ENCODE measurements around the gene ARFIP2. TPM values are rescaled to one million over a fixed set of nuclear protein-coding genes. Genes with fewer than 3 reads are reported as not detected.

ARFIP2 gene
- total RNA-seq, 1 donor from 2014 or later, result 36.4 TPM

DNA sequence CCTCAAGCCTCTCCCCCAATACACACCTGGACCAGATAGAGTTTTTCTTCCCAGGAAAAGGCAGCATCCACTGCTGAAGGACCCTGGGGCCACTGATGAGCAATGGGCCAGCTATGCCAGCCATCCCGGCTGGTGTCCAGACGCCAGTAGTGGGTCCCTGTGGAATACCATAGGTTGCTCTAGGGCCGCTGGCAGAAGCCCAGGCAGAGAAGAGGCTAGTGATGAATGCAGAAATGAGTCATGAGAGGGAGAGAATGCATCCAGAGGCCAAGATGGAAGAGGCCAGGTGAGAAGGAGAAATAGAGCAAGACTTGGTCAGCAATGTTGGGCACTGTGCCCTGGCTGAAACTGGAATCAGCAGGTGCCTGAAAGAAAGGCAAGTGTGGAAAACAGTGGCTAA lies 49.3 kb downstream of the ARFIP2 start:
- H3K27me3 ChIP-seq, result no peaks in the 10 kb centered on the region
- TF ChIP-seq, protein P1, sequence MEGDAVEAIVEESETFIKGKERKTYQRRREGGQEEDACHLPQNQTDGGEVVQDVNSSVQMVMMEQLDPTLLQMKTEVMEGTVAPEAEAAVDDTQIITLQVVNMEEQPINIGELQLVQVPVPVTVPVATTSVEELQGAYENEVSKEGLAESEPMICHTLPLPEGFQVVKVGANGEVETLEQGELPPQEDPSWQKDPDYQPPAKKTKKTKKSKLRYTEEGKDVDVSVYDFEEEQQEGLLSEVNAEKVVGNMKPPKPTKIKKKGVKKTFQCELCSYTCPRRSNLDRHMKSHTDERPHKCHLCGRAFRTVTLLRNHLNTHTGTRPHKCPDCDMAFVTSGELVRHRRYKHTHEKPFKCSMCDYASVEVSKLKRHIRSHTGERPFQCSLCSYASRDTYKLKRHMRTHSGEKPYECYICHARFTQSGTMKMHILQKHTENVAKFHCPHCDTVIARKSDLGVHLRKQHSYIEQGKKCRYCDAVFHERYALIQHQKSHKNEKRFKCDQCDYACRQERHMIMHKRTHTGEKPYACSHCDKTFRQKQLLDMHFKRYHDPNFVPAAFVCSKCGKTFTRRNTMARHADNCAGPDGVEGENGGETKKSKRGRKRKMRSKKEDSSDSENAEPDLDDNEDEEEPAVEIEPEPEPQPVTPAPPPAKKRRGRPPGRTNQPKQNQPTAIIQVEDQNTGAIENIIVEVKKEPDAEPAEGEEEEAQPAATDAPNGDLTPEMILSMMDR (IDR thresholded peaks at IDR 0.05), result no peak
- H3K9me3 ChIP-seq, result no peaks in the 10 kb centered on the region
- peak; percentile 61 for ATAC-seq
- H3K36me3 ChIP-seq, result no peaks in the 10 kb centered on the region
- H3K4me1 ChIP-seq, result no peaks in the 10 kb centered on the region
- intact Hi-C loops (cut with DNase I), result no loop called here
- H3K27ac ChIP-seq, result no peak overlapping the region
- H3K4me3 ChIP-seq, result no peak overlapping the region
- DNase-seq, result no peak

GRCh38 chr11:6427516-6427915 lies 53.6 kb downstream of the ARFIP2 start:
- TF ChIP-seq, protein P1 (IDR thresholded peaks at IDR 0.05), result no peak

More at GRCh38 chr11:6427516-6427915, 53.6 kb downstream of the ARFIP2 start:
- DNase-seq (no peak), ATAC-seq (no peak)
- intact Hi-C loops (cut with DNase I), result no loop called here
- H3K27me3 ChIP-seq, result no peaks in the 10 kb centered on the region
- H3K4me3 ChIP-seq, result no peak overlapping the region
- no peaks in the 10 kb centered on the region for H3K4me1 ChIP-seq
- no peaks in the 10 kb centered on the region for H3K9me3 ChIP-seq
- no peak overlapping the region for H3K27ac ChIP-seq
- no peaks in the 10 kb centered on the region for H3K36me3 ChIP-seq

Other genes starting within 250 kb of the ARFIP2 start
- gene FHIP1B, start 246.7 kb downstream of the ARFIP2 start, total RNA-seq, result 40.6 TPM
- not detected for gene CNGA4, start 242.2 kb downstream of the ARFIP2 start, total RNA-seq
- not detected for gene CCKBR, start 221.5 kb downstream of the ARFIP2 start, total RNA-seq
- 48.8 TPM for gene CAVIN3, start 160.8 kb downstream of the ARFIP2 start, total RNA-seq
- gene SMPD1, start 90.9 kb downstream of the ARFIP2 start, total RNA-seq, result 51.9 TPM
- 40.9 TPM for gene APBB1, start 62.2 kb downstream of the ARFIP2 start, total RNA-seq
- gene HPX, start 40.3 kb downstream of the ARFIP2 start, total RNA-seq, result 1.4 TPM
- gene TRIM3, start 7.4 kb downstream of the ARFIP2 start, total RNA-seq, result 22.0 TPM
- gene TIMM10B, start 170 bp upstream of the ARFIP2 start, total RNA-seq, result 45.0 TPM
- 14.5 TPM for gene DNHD1, start 15.9 kb upstream of the ARFIP2 start, total RNA-seq
- gene RRP8, start 122.3 kb upstream of the ARFIP2 start, total RNA-seq, result 17.9 TPM
- gene ILK, start 122.4 kb upstream of the ARFIP2 start, total RNA-seq, result 148 TPM
- gene TAF10, start 130.9 kb upstream of the ARFIP2 start, total RNA-seq, result 87.8 TPM
- 207 TPM for gene TPP1, start 138.1 kb upstream of the ARFIP2 start, total RNA-seq
- 28.0 TPM for gene DCHS1, start 174.5 kb upstream of the ARFIP2 start, total RNA-seq
- gene MRPL17, start 202.0 kb upstream of the ARFIP2 start, total RNA-seq, result 35.1 TPM

Data from upper lobe of right lung (tissue), 1 donor.